ENCODE data around the gene ZNF106.

DNA sequence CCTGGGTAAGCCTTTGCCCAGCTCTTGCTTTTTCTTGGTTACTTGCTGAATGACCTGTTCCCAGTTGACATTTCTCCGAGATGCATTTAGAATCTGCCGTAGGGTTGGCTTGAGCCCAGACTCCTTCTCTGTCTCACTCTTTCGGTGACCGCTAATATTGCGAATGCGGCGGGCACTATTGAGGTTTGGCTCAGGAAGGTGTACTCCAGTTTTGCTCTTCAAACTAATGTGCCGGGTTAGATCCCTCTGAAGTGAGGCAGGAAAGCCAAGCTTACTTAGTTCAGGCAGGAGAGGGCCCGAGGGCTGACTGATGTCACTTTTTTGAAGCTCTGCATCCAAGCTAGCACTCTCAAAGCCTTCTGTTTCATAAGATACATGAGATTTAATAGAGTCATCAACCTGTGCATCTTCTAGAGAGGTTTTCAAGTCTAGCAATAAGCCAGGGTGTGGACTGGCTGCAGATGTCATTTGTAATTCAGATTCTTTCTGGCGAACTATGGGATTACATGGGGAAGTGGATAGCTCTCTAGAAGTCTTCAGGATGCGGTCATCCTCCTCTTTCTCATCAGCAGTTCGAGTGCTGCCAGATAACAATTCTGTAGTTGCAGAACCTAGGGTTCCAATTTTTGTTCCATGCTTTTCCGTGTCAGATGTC is 41.0 kb downstream of the ZNF106 start:
- TF ChIP-seq, protein P1, sequence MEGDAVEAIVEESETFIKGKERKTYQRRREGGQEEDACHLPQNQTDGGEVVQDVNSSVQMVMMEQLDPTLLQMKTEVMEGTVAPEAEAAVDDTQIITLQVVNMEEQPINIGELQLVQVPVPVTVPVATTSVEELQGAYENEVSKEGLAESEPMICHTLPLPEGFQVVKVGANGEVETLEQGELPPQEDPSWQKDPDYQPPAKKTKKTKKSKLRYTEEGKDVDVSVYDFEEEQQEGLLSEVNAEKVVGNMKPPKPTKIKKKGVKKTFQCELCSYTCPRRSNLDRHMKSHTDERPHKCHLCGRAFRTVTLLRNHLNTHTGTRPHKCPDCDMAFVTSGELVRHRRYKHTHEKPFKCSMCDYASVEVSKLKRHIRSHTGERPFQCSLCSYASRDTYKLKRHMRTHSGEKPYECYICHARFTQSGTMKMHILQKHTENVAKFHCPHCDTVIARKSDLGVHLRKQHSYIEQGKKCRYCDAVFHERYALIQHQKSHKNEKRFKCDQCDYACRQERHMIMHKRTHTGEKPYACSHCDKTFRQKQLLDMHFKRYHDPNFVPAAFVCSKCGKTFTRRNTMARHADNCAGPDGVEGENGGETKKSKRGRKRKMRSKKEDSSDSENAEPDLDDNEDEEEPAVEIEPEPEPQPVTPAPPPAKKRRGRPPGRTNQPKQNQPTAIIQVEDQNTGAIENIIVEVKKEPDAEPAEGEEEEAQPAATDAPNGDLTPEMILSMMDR (IDR thresholded peaks at IDR 0.05), result no peak
- TF ChIP-seq POLR2A (IDR thresholded peaks at IDR 0.05), result no peak
